DLD1 (cell line): ENCODE measurements around the gene KRT85.

Source experiments
- in situ Hi-C: cut with HindIII; loops from 2 replicates; pipeline ENCODE4 v1.10.0; 2017; ENCODE audit warnings: low sequenced_read_pairs

The KRT85 gene

DNA sequence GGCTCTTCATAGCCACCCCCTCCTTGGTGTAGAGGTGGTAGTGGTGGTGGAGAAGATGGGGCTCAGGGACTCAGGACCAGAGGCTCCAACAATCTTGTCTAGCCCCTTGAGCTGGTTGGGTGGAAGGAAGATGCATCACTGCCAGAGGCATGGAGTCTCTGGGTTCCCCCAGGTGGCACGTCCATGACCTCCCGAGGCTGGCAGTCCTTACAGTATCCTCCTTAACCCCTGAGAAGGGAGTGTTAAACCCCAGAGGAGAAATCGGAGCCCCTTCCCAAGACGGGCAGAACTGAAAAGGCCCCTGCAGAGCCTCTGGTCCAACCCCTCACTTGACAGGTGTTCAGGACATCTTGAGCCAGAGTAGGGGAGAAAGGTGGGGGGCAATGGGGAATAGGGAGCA, 55.2 kb downstream of the KRT85 start:
- in situ Hi-C loops, result no loop called here

DNA sequence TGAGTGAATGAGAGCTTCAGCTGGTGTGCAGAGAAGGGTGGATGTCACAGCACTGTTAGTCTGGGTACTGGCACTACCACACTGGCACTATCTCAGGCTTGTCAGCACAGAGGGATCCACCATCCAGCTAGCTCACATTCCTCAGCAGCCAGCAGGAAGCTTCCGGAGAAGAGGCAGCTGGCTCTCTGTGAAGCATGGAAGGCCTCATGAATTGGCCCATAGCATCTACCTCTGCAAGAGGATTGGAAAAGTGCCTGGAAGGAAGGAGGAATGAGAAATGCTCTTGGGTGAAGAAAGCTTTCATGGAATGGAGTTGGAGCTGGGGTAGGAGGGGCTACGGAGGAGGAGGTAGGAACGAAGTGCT, 56.0 kb downstream of the KRT85 start:
- in situ Hi-C loops, result no loop called here

DNA sequence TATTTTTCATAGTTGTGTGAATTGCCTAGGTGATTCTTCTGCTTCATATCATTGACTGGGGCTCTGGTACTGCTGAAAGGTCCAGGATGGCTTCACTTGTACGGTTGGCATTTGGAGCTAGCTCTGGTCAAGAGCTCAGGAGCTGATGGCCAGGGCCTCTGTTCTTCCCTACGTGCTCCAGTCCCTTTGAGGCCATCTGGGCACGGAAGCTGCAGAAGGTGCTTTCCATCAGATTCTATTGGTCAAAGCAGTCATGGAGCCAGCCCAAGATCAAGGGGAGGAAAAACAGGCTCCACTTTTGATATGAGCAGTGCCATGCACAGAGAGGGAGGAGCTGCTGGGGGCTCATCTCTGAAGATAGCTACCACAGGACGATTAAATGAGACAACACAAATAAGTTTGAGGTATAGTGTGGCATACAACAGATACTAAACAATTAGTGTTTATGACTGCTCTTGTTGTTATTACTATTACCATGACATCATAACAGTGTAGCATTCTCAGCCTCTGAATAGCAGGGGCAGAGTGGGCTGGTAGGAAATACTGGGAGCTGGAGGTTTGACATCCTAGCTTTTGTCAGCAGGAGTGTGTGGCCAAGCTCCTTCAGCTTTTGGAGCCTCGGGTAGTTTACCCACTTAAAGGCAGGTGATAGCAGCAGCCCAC, 56.5 kb downstream of the KRT85 start:
- in situ Hi-C loops, result no loop called here
